WI38 (cell line): ENCODE measurements around the gene ACTN2.

Experiments
- H3K4me3 ChIP-seq: 2 replicates; pipeline ENCODE4 v1.5.1; 2011; ENCODE audit warnings: low read depth, mild to moderate bottlenecking, control low read depth, low read length
- TF ChIP-seq, protein P1 (sequence below): IDR thresholded peaks from 2 replicates; pipeline ENCODE4 v1.5.1; 2012; ENCODE audit warnings: low read depth, mild to moderate bottlenecking, control low read depth, low read length

ACTN2 gene

DNA sequence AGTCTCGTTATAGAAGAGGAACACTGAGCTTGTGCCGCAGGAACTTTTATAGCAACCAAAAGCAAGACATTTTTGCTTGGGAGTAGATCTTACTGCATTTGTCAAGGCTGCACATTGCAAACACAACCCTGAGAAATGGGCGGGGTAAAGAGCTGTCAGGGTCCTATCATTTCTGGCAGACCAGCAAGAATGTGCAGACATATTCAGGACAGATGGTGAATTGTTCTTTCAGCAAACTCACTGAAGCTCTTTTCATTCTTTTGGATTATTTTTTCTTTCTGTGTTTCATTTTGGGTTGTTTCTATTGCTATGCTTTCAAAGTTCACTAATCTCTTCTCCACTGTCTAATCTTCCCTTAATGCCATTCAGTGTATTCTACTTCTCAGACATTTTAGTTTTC lies 5.1 kb upstream of the ACTN2 start:
- no peak overlapping the region for H3K4me3 ChIP-seq
- TF ChIP-seq, protein P1, sequence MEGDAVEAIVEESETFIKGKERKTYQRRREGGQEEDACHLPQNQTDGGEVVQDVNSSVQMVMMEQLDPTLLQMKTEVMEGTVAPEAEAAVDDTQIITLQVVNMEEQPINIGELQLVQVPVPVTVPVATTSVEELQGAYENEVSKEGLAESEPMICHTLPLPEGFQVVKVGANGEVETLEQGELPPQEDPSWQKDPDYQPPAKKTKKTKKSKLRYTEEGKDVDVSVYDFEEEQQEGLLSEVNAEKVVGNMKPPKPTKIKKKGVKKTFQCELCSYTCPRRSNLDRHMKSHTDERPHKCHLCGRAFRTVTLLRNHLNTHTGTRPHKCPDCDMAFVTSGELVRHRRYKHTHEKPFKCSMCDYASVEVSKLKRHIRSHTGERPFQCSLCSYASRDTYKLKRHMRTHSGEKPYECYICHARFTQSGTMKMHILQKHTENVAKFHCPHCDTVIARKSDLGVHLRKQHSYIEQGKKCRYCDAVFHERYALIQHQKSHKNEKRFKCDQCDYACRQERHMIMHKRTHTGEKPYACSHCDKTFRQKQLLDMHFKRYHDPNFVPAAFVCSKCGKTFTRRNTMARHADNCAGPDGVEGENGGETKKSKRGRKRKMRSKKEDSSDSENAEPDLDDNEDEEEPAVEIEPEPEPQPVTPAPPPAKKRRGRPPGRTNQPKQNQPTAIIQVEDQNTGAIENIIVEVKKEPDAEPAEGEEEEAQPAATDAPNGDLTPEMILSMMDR, result no peak

DNA sequence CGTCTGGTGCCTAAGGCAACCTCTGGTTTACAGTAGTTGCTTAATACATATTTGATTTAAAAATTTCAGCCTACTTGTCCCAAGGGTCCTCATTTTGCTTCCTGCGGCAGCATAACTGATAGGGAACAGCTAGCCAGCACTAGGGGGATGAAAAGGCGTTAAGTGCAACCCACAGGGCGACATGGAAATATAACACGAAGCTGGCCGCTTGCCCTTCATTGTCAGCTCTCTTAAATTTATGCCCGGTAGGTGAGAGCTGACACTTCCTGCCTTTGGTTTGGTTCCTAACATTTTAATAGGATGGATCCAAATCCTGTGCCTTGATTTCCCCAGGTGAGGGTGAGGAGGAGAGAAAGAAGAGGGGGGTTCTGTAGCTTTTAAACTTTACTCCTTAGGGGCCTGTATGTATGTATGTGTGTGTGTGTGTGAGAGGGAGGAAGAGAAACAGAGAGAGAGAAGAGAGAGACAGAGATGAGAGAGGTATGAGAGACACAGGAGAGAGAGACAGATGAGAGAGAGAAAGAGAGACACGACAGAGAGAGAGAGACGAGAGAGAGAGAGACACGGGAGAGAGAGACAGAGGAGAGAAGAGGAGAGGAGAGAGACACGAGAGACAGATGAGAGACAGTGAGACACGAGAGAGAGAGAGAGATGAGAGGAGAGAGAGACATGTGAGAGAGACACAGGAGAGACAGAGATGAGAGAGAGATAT lies 938 bp upstream of the ACTN2 start:
- TF ChIP-seq, protein P1, result no peak
- H3K4me3 ChIP-seq, result no peak overlapping the region

DNA sequence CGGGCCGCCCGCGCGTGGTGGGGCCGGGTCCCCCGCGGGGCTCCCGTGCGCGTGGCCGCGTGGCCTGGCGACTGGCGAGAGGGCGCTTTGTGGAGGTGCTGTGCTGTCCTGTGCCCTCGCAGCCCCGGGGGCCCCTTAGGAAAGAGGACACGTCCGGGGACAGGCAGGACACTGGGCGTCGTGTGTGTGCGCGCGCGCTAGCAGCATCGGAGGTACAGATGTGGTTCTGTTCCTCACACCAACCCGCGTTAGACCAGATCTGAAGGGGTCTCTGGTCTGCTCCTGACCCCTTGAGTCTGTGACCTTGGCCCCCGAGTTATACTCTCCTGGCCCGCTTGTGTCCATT lies 489 bp downstream of the ACTN2 start:
- no peak overlapping the region for H3K4me3 ChIP-seq
- TF ChIP-seq, protein P1, result no peak

DNA sequence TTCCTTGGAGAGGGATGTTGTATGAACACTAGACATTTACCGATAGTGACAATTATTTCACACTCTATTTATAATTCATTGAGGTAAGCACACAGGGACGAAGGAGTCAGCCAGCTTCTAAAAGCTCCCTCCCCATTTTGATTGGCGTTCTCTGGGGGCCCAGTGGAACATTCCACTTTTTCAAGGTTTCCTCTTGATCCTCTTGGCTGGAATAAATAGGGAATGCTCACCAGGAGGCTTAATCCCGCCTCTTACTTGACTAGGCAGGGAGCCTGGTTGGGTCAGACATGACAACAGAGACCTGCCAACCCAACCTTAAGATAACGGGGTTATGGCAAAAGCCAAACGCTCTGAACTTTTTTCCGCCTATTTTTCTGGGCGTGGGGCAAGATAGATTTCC lies 974 bp downstream of the ACTN2 start:
- no peak overlapping the region for H3K4me3 ChIP-seq
- TF ChIP-seq, protein P1, result no peak

DNA sequence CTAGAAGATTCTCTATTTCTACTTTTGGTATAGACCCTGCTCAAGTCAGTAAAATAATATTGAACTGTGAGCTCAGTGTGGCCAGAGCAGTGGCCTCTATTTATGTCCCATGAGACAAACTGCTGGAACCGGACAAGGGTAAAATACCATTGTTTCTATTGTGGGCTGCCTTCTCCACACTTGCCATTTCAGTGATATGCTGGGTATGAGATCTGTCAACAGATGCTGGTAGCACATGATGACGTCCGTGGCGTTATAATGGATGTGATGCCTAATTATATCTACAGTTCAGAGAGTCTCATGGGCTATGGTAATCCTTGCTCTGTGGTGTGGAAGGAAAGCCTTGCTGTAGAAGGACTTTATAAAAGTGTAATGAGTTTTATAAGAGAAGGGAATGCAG lies 2.4 kb downstream of the ACTN2 start:
- TF ChIP-seq, protein P1, result no peak
- H3K4me3 ChIP-seq, result no peak overlapping the region

DNA sequence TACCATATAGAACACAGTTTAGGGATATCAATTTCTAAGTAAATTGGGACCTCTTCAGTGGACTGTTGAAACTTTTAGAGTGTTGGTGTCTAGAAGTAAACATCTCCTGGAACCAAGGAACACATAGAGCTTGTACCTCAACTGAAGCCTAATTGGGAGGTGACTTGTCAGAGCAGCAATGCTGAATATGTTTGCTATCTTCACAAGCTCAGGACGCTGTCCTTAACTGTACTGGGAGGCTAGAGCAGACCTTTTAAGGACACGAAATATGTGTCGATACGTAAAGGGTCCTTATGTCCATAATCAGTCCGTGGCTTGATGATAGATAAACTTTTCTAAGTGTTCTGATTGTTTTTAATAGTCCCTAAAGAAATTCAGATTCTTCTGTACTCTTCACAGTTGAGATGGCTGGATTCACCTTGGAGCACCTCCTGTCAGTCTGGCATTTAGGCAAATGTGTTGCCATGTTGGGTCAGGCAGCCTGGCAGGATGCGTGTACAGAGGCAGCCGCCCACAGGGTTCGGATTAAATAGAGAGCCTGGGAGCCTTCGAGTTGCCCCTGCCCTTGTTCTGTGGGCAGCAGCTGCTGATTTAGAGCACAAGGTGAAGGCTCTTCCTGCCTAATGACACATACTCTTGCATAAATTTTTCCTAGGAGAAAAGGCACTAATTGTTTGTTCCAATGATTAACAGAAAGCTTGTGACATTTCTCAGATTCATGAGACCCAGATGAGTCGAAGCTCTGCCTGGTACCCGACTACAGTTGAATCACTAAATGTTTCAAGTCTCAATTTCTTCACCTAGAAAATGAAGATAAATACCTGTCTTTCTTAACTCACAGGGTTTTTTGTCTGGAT lies 3.6 kb downstream of the ACTN2 start:
- no peak overlapping the region for H3K4me3 ChIP-seq
- TF ChIP-seq, protein P1, result no peak

DNA sequence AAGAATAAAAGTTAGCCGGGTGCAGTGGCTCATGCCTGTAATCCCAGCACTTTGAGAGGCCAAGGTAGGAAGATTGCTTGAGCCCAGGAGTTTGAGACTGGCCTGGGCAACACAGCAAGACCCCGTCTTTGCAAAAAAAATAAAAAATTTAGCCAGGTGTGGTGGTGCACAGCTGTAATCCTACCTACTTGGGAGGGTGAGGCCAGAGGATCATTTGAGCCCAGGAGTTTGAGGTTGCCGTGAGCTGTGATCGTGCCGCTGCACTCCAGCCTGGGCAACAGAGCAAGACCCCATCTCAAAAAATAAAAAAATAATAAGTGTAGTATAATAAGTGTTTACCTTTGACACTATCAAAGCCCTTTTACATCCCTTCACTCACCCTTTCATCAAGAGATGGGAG lies 5.0 kb downstream of the ACTN2 start:
- H3K4me3 ChIP-seq, result no peak overlapping the region
- TF ChIP-seq, protein P1, result no peak
